K562 (cell line): ENCODE data around the gene BEST1. TPM values are rescaled to one million over a fixed set of nuclear protein-coding genes. Genes with fewer than 3 reads are reported as not detected.
A peak's percentile ranks its signal among the peaks of the same experiment; 100 is the strongest.

Experiments used
- CTBP1 ChIP-seq: fragments of 450-650 bp; IDR thresholded peaks from 2 replicates; pipeline ENCODE4 v1.6.1; 2016; ENCODE audit warnings: borderline replicate concordance
- ELK1 ChIP-seq: sonication (generic); formaldehyde crosslinking; IDR thresholded peaks from 2 replicates; pipeline ENCODE4 v1.8.1; 2022; ENCODE audit warnings: missing genetic modification reagents
- FIP1L1 ChIP-seq: fragments of 200-400 bp; formaldehyde crosslinking; IDR thresholded peaks from 2 replicates; pipeline ENCODE4 v1.6.1; 2018; ENCODE audit warnings: mild to moderate bottlenecking, low read depth, low read length; ENCODE audit not compliant: poor library complexity, severe bottlenecking
- HEY1 ChIP-seq: fragments of 250-450 bp; sonication (Bioruptor Pico); IDR thresholded peaks from 2 replicates; pipeline ENCODE4 v1.5.0; 2020; ENCODE audit warnings: mild to moderate bottlenecking, moderate library complexity, borderline replicate concordance
- ILF3 ChIP-seq: fragments of 450-650 bp; IDR thresholded peaks from 2 replicates; pipeline ENCODE4 v1.6.1; 2018; ENCODE audit warnings: antibody characterized with exemption, mild to moderate bottlenecking, moderate library complexity, borderline replicate concordance
- KAT2B ChIP-seq: IDR thresholded peaks from one replicate; pipeline ENCODE4 v1.6.1; 2012; ENCODE audit warnings: low read depth, mild to moderate bottlenecking, control low read depth, inconsistent platforms, low read length, moderate library complexity
- KLF1 ChIP-seq: fragments of 450-650 bp; IDR thresholded peaks from 2 replicates; pipeline ENCODE4 v1.6.1; 2016; ENCODE audit warnings: missing genetic modification characterization, missing compliant biosample characterization
- MTA3 ChIP-seq: fragments of 450-650 bp; formaldehyde crosslinking; IDR thresholded peaks from 2 replicates; pipeline ENCODE4 v1.6.1; 2017; ENCODE audit warnings: mild to moderate bottlenecking, borderline replicate concordance
- NONO ChIP-seq, 2 experiments: fragments of 200-400 bp in 1 of 2; fragments of 450-650 bp in 1 of 2; formaldehyde crosslinking in 1 of 2; IDR thresholded peaks; 2 replicates each; pipeline ENCODE4 v1.6.1; 2017; ENCODE audit warnings: low read depth in 2 of 2, mild to moderate bottlenecking in 2 of 2, moderate library complexity in 2 of 2, low read length in 1 of 2
- POLR2AphosphoS5 ChIP-seq: IDR thresholded peaks from 2 replicates; pipeline ENCODE4 v1.6.1; 2011; ENCODE audit warnings: mild to moderate bottlenecking, low read depth, low read length, moderate library complexity; ENCODE audit not compliant: control insufficient read depth, insufficient read depth
- RAD21 ChIP-seq, 2 experiments: fragments of 250-450 bp in 1 of 2; fragments of 450-650 bp in 1 of 2; sonication (Bioruptor Pico) in 1 of 2; formaldehyde crosslinking in 1 of 2; IDR thresholded peaks in 1 of 2; conservative IDR thresholded peaks in 1 of 2; 2 replicates each; pipeline versions ENCODE4 v1.4.0 to v1.8.0; 2020 to 2022; ENCODE audit warnings: mild to moderate bottlenecking in 2 of 2, moderate library complexity in 1 of 2
- SMARCC2 ChIP-seq: fragments of 450-650 bp; IDR thresholded peaks from 2 replicates; pipeline ENCODE4 v1.6.1; 2017; ENCODE audit warnings: antibody characterized with exemption, moderate library complexity, mild to moderate bottlenecking, low read depth
- TARDBP ChIP-seq: fragments of 450-650 bp; IDR thresholded peaks from 2 replicates; pipeline ENCODE4 v1.6.1; 2016
- TCF3 ChIP-seq: sonication (generic); formaldehyde crosslinking; IDR thresholded peaks from 2 replicates; pipeline ENCODE4 v1.4.0; 2020; ENCODE audit warnings: mild to moderate bottlenecking, missing genetic modification reagents
- ZBTB7A ChIP-seq: IDR thresholded peaks from 2 replicates; pipeline ENCODE4 v1.6.1; 2011; ENCODE audit warnings: low read depth, mild to moderate bottlenecking, low read length, moderate library complexity, borderline replicate concordance; ENCODE audit not compliant: control insufficient read depth
- ZNF133 ChIP-seq: fragments of 250-450 bp; sonication (Bioruptor Pico); IDR thresholded peaks from 2 replicates; pipeline ENCODE4 v1.4.0; 2020; ENCODE audit warnings: mild to moderate bottlenecking
- ZNF347 ChIP-seq: fragments of 450-650 bp; formaldehyde crosslinking; IDR thresholded peaks from 2 replicates; pipeline ENCODE4 v1.4.0; 2020; ENCODE audit warnings: low read depth, mild to moderate bottlenecking, moderate library complexity
- ZNF408 ChIP-seq: fragments of 250-450 bp; sonication (Bioruptor Pico); IDR thresholded peaks from 2 replicates; pipeline ENCODE4 v1.4.0; 2020; ENCODE audit warnings: low read depth, mild to moderate bottlenecking, moderate library complexity
- ZNF57 ChIP-seq: fragments of 450-650 bp; formaldehyde crosslinking; IDR thresholded peaks from 2 replicates; pipeline ENCODE4 v1.4.0; 2020; ENCODE audit warnings: mild to moderate bottlenecking, moderate library complexity
- polyA plus RNA-seq, 8 experiments: library from polyadenylated mRNA; depleted of rRNA in 4 of 8; stranded (reverse) in 5 of 8; unstranded in 3 of 8; fragments of >200 nt; fragmentation: Nextera tagmentation in 2 of 8; fragmentation: Illumina TruSeq in 1 of 8; extraction: Ambion mirVana in 2 of 8; extraction: Trizol in 1 of 8; gene quantifications; 2 replicates each; pipeline versions ENCODE4 v1.2.1 to v1.2.3, GENCODE V29; 2011 to 2014; ENCODE audit warnings: inconsistent platforms in 1 of 8, missing spikeins in 1 of 8
- total RNA-seq, 7 experiments: library from RNA; depleted of rRNA in 6 of 7; stranded (reverse); fragments of >200 nt in 6 of 7; fragmentation: Illumina TruSeq in 2 of 7; extraction: Trizol in 2 of 7; gene quantifications; 2 replicates each; pipeline versions ENCODE4 v1.2.1 to v1.2.3, GENCODE V29; 2011 to 2021; ENCODE audit warnings: low replicate concordance in 1 of 7
- TF ChIP-seq, protein P1 (sequence below): sonication (generic); formaldehyde crosslinking; IDR thresholded peaks from 2 replicates; pipeline ENCODE4 v1.8.1; 2022; ENCODE audit warnings: missing genetic modification reagents
- TF ChIP-seq, protein P2 (sequence below): fragments of 450-650 bp; IDR thresholded peaks from 2 replicates; pipeline ENCODE4 v1.6.1; 2016; ENCODE audit warnings: borderline replicate concordance

BEST1 gene
- total and polyA plus RNA-seq, 9 of the 15 experiments (the other 6 are each of a cell fraction or from before 2014, with no cell fraction given) = 0.07 to 1.3 (median 0.40) TPM

DNA sequence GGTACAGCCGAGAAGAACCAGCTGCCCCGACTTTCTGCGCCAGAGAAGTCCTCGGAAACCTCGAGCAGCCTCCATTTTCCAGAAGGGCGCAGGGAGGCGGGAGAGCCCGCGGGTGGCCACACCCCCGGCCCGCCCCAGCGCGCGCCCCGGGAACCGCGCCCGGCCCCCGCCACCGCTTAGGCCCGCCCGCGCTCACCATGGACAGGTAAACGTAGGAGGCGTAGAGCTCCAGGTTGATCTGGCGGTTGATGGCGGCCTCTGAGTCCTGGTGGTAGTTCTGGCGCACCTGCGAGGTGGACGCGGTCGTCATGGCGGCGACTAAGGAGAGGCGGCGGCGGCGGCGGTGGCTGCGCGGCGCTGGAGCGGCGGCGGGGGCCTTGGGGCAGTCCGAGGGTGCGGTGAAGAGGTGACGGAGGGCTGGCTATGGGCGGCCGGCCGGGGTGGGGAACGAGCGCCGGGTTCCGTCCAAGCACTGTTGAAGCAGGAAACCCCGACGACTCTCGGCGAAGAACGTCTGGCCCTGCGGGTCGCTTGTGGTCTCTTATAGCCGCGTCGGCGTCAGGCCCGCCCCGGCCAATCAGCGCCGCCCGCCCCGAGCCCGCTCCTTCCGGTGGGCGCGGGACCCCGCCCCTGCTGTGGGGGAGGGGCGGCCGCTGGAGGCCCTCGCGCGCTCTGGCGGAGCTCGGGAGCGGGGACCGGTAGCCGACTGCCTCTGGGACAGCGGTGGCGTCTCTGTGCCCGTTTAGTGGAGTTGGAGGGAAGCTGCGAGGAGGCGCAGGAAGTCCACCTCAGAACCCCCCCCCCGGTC is 17.2 kb downstream of the BEST1 start, which contains the start of gene FTH1 (continued):
- TF ChIP-seq ZNF57 (CRISPR knock-in tag) (no peak), NONO (IDR thresholded peaks at IDR 0.05; ENCODE audit: low read depth in 2 of 2, low read length in 1 of 2) (peak; percentile 11 to 94; a peak in 3 of 4 replicates), CTBP1 (peak; percentile 62), POLR2AphosphoS5 (peak; percentile 87; the same call in 1 of the 2 replicates), KAT2B (no peak), SMARCC2 (no peak), TCF3 (peak; percentile 45), TARDBP (0 out of 2 replicates have a peak, but pooled peaks have one; percentile 27), ZNF347 (CRISPR knock-in tag) (no peak), ZNF133 (CRISPR knock-in tag) (no peak), ELK1 (CRISPR knock-in tag) (no peak), RAD21 (CRISPR knock-in tag; conservative IDR thresholded peaks at IDR 0.05 in 1 of 2, IDR thresholded peaks at IDR 0.05 in 1 of 2) (peak; percentile 15 to 28; a peak in 1 of 4 replicates), HEY1 (CRISPR knock-in tag) (no peak), ILF3 (0 out of 2 replicates have a peak, but pooled peaks have one; percentile 59), KLF1 (tag) (peak; percentile 76; the same call in 1 of the 2 replicates), ZNF408 (CRISPR knock-in tag) (no peak), FIP1L1 (peak; percentile 98), MTA3 (peak; percentile 99), ZBTB7A (peak; percentile 100)
- TF ChIP-seq, protein P1, sequence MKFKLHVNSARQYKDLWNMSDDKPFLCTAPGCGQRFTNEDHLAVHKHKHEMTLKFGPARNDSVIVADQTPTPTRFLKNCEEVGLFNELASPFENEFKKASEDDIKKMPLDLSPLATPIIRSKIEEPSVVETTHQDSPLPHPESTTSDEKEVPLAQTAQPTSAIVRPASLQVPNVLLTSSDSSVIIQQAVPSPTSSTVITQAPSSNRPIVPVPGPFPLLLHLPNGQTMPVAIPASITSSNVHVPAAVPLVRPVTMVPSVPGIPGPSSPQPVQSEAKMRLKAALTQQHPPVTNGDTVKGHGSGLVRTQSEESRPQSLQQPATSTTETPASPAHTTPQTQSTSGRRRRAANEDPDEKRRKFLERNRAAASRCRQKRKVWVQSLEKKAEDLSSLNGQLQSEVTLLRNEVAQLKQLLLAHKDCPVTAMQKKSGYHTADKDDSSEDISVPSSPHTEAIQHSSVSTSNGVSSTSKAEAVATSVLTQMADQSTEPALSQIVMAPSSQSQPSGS = no peak
- TF ChIP-seq, protein P2, sequence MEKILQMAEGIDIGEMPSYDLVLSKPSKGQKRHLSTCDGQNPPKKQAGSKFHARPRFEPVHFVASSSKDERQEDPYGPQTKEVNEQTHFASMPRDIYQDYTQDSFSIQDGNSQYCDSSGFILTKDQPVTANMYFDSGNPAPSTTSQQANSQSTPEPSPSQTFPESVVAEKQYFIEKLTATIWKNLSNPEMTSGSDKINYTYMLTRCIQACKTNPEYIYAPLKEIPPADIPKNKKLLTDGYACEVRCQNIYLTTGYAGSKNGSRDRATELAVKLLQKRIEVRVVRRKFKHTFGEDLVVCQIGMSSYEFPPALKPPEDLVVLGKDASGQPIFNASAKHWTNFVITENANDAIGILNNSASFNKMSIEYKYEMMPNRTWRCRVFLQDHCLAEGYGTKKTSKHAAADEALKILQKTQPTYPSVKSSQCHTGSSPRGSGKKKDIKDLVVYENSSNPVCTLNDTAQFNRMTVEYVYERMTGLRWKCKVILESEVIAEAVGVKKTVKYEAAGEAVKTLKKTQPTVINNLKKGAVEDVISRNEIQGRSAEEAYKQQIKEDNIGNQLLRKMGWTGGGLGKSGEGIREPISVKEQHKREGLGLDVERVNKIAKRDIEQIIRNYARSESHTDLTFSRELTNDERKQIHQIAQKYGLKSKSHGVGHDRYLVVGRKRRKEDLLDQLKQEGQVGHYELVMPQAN = no peak
